ENCODE measurements around the gene PIK3CA.

Gene PIK3CA

DNA sequence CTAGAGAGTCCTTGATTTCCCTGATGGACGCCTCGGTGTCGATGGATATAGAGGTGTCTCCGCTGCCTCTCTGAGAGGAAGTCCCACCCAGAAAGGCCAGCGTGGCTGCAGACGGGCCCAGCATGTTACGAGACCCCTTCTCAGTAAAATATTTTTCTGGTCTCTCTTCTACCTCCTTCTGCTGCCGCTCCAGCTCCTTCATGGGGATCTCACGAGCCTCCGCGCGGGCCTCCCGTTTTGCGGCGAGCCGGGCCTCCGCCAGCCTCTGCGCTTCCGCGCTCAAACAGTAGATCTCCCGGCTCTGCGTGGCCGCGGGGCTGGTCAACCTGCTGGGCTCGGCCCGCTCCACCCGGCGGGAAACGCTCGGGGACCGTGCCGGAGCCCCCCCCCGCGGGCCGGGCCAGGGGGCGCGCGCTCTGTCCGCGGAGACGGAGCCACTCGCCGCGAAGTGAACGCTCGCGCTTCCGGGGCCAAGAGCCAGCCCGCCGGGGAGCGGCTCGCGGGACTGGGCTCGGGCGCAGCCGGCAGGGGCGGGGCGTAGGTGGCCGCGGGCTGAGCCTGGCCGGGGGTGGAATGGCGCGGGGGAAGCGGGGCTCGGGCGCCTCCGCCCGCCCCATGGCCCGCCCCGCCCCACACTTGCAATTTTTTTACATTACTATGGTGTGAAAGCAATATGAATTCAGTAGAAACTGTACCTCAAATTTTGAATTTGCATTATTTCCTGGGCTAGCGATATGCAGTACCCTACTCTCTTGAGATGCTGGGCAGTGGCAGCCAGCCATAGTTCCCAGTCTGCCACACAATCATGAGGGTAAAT lies 113.0 kb downstream of the PIK3CA start:
- Histone ChIP-seq H2AFZ (ENCODE audit: low read length) (peak overlapping the region; percentile 65), H3K4me3 (ENCODE audit: low read length) (peak overlapping the region; percentile 64), H3K27me3 (replicated peaks; ENCODE audit: insufficient read depth, low read length) (no peaks in the 10 kb centered on the region), H3F3A (ENCODE audit: insufficient read depth, low read length) (peaks cover 6% of the 10 kb centered on the region; the same call in 1 of the 2 replicates), H3K4me1 (ENCODE audit: low read length) (no peaks in the 10 kb centered on the region), H3K79me2 (ENCODE audit: low read length) (no peaks in the 10 kb centered on the region), H4K20me1 (ENCODE audit: insufficient read depth, low read length) (no peaks in the 10 kb centered on the region), H3K27ac (ENCODE audit: low read length) (no peak overlapping the region), H3K4me2 (ENCODE audit: low read depth, low read length) (peak overlapping the region; percentile 77), H3K9me2 (replicated peaks; ENCODE audit: insufficient read depth, low read length) (no peaks in the 10 kb centered on the region), H3K9ac (ENCODE audit: low read length) (peak overlapping the region; percentile 42; the same call in 1 of the 2 replicates), H3K36me3 (replicated peaks; ENCODE audit: insufficient read depth, low read length) (no peaks in the 10 kb centered on the region), H3K9me3 (replicated peaks; ENCODE audit: insufficient read depth, low read length) (no peaks in the 10 kb centered on the region)
- peak; percentile 79 for DNase-seq
- TF ChIP-seq EZH2 (optimal IDR thresholded peaks at IDR 0.05; ENCODE audit: low read depth, low read length) (no peak), EZH2phosphoT487 (IDR thresholded peaks at IDR 0.05; ENCODE audit: low read length) (no peak)
- TF ChIP-seq, protein P1, sequence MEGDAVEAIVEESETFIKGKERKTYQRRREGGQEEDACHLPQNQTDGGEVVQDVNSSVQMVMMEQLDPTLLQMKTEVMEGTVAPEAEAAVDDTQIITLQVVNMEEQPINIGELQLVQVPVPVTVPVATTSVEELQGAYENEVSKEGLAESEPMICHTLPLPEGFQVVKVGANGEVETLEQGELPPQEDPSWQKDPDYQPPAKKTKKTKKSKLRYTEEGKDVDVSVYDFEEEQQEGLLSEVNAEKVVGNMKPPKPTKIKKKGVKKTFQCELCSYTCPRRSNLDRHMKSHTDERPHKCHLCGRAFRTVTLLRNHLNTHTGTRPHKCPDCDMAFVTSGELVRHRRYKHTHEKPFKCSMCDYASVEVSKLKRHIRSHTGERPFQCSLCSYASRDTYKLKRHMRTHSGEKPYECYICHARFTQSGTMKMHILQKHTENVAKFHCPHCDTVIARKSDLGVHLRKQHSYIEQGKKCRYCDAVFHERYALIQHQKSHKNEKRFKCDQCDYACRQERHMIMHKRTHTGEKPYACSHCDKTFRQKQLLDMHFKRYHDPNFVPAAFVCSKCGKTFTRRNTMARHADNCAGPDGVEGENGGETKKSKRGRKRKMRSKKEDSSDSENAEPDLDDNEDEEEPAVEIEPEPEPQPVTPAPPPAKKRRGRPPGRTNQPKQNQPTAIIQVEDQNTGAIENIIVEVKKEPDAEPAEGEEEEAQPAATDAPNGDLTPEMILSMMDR (IDR thresholded peaks at IDR 0.05; ENCODE audit: low read length) = no peak

DNA sequence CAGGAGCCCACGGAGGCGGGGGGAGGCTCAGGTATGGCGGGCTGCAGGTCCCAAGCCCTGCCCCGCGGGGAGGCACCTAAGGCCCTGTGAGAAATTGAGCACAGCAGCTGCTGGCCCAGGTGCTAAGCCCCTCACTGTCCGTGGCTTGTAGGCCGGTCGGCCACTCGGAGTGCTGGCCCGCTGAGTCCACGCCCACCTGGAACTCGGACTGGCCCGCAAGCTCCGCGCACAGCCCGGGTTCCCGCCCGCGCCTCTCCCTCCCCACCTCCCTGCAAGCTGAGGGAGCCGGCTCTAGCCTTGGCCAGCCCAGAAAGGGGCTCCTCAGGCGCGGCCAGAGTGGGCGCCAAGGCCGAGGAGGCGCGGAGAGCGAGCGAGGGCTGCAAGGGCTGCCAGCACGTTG lies 115.0 kb downstream of the PIK3CA start:
- H4K20me1 ChIP-seq (ENCODE audit: insufficient read depth, low read length) = no peaks in the 10 kb centered on the region
- no peak overlapping the region for H3K4me2 ChIP-seq (ENCODE audit: low read depth, low read length)
- no peaks in the 10 kb centered on the region for H3K4me1 ChIP-seq (ENCODE audit: low read length)
- H2AFZ ChIP-seq (ENCODE audit: low read length) = no peak overlapping the region
- DNase-seq = no peak
- no peaks in the 10 kb centered on the region for H3K36me3 ChIP-seq (replicated peaks; ENCODE audit: insufficient read depth, low read length)
- no peaks in the 10 kb centered on the region for H3K9me2 ChIP-seq (replicated peaks; ENCODE audit: insufficient read depth, low read length)
- H3K27ac ChIP-seq (ENCODE audit: low read length) = no peak overlapping the region
- no peak overlapping the region for H3K4me3 ChIP-seq (ENCODE audit: low read length)
- H3K27me3 ChIP-seq (replicated peaks; ENCODE audit: insufficient read depth, low read length) = no peaks in the 10 kb centered on the region
- H3K79me2 ChIP-seq (ENCODE audit: low read length) = no peaks in the 10 kb centered on the region
- no peak overlapping the region for H3K9ac ChIP-seq (ENCODE audit: low read length)
- no peaks in the 10 kb centered on the region for H3K9me3 ChIP-seq (replicated peaks; ENCODE audit: insufficient read depth, low read length)
- TF ChIP-seq EZH2 (optimal IDR thresholded peaks at IDR 0.05; ENCODE audit: low read depth, low read length) (no peak), EZH2phosphoT487 (IDR thresholded peaks at IDR 0.05; ENCODE audit: low read length) (no peak)
- TF ChIP-seq, protein P1 (IDR thresholded peaks at IDR 0.05; ENCODE audit: low read length) = no peak
- peaks cover 6% of the 10 kb centered on the region; the same call in 1 of the 2 replicates for H3F3A ChIP-seq (ENCODE audit: insufficient read depth, low read length)

DNA sequence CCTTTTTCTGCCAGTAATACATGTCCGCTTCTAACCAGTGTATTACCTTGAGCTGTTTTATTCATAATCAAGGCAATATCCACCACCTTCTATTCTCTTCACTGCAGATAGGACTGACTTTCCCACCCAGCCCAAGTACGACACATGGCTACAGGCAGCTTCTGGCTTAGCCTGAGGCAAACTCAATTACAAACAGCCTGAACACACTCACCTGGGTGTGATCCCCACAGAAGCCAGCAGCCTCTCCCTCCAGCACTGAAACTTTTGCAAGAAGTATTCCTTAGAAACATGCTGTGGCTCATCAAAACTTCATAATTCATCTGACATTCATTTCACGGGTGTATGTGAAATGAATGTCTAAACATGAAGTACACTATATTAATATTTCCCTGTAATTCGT lies 116.3 kb downstream of the PIK3CA start:
- H3K27me3 ChIP-seq (replicated peaks; ENCODE audit: insufficient read depth, low read length) = no peaks in the 10 kb centered on the region
- TF ChIP-seq, protein P1 (IDR thresholded peaks at IDR 0.05; ENCODE audit: low read length) = no peak
- TF ChIP-seq EZH2 (optimal IDR thresholded peaks at IDR 0.05; ENCODE audit: low read depth, low read length) (no peak), EZH2phosphoT487 (IDR thresholded peaks at IDR 0.05; ENCODE audit: low read length) (no peak)
- no peaks in the 10 kb centered on the region for H3K9me3 ChIP-seq (replicated peaks; ENCODE audit: insufficient read depth, low read length)
- H3K9me2 ChIP-seq (replicated peaks; ENCODE audit: insufficient read depth, low read length) = no peaks in the 10 kb centered on the region
- no peak overlapping the region for H3K4me3 ChIP-seq (ENCODE audit: low read length)
- H3K4me1 ChIP-seq (ENCODE audit: low read length) = no peaks in the 10 kb centered on the region
- no peak overlapping the region for H3K27ac ChIP-seq (ENCODE audit: low read length)
- DNase-seq = no peak
- H2AFZ ChIP-seq (ENCODE audit: low read length) = no peak overlapping the region
- H3K79me2 ChIP-seq (ENCODE audit: low read length) = no peaks in the 10 kb centered on the region
- no peak overlapping the region for H3K9ac ChIP-seq (ENCODE audit: low read length)
- no peak overlapping the region for H3K4me2 ChIP-seq (ENCODE audit: low read depth, low read length)
- no peaks in the 10 kb centered on the region for H4K20me1 ChIP-seq (ENCODE audit: insufficient read depth, low read length)
- peaks cover 6% of the 10 kb centered on the region; the same call in 1 of the 2 replicates for H3F3A ChIP-seq (ENCODE audit: insufficient read depth, low read length)
- no peaks in the 10 kb centered on the region for H3K36me3 ChIP-seq (replicated peaks; ENCODE audit: insufficient read depth, low read length)
